NCI-H1436 treated with DMSO at 0.1 percent for 48 hours (cell line): ENCODE results near the gene NXNL2.

Experiments
- DNase-seq: peaks from one replicate; lab custom pipeline; 2025; lab: John Stamatoyannopoulos, UW

NXNL2 gene

DNA sequence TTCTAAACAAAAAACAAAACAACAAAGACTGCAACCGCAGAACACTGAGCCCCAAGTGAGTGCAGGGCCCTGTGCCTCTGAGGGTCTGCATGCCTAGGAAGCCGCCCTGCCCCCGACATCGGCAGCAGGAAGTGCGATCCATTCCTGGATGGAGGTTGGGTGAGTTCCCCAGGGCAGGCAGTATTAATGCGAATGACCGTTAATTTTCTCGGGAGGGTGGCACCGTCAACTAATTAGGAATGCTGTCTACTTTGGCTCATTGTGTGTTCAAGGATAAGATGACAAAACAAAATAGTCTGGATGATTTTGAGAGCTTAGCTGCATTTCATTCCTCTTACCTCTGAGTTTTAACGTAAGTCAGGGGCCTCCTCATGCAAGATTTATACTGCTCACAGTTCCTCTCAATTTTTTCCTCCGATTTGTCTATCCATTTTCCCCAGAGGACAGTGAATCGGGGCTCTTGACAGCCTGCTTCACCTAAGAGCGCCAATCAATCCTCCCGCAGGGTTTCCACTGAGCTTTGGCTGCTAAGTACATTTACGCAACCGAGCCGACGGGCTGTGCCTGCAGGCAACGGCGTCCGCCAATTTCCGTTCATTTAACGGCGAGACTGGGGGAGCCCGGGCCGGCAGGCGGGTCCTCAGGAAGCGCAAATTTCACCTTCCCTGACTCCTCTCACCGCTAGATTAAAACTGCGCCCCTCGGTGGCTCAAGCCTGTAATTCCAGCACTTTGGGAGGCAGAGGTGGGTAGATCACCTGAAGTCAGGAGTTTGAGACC, 2.9 kb upstream of the NXNL2 start:
- peak; percentile 18 for DNase-seq

DNA sequence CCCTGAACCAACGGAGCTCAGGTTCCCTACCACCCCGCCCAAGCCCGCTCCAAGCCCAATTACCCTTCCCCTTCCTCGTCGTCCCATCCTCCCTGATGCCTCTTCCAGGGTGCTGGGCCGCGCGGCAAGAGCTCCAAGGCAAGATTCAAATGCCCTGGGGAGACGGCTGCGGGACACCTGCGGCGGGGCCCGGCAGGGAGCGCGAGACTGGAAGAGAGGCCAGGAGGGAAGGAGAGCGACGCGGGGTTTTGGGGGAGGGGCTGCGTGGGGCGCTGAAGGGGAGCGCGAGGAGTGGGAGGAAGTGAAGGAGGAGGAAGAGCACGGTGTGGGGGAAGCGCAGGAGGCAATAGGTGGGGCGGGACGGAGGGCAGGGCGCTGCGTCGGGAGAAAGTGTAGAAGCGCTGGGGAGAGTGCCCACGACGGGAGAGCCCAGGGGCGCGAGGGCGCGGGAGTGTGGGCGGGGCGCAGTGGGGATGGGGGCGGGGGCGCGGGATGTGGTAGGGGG, 975 bp upstream of the NXNL2 start:
- DNase-seq = no peak

DNA sequence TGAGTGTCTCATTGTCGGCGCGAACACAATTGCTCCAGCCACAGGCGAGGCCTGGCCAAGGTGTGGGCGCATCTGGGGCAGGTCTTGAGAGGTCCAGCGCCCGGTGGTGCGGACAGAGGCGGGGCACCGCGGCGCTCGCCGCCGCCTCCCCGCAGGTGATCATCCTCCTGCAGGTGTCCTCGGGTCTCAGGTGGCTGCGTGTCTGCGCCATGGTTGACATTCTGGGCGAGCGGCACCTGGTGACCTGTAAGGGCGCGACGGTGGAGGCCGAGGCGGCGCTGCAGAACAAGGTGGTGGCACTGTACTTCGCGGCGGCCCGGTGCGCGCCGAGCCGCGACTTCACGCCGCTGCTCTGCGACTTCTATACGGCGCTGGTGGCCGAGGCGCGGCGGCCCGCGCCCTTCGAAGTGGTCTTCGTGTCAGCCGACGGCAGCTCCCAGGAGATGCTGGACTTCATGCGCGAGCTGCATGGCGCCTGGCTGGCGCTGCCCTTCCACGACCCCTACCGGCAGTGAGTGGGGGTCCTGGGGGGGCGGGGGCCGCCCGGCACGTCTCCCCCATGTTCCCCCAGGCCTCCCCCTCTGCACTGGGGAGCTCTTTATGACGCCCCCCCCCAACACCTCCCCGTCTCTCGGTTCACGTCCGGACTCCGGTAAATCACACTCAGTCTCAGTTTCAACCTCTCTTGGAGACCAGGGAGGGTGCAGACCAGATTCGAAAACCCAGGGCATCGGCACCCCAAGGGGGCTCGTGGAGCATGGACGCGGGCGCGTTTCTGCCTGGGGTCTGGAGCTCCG, 446 bp downstream of the NXNL2 start:
- no peak for DNase-seq

DNA sequence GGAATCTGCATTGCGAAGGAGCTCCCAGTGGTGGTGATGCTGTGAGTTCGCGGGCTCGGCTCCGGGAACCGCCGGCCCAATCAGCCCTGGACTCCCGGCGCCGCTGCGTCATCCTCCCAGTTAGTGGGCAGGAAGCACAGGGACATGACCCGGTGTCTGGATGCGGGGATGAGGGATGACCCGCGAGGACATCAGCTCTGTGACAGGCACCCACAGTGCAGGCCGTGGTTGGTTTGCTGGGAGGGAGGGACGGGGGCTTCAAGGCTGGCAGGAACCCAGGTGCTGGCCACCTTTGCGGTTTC, 996 bp downstream of the NXNL2 start:
- no peak for DNase-seq

DNA sequence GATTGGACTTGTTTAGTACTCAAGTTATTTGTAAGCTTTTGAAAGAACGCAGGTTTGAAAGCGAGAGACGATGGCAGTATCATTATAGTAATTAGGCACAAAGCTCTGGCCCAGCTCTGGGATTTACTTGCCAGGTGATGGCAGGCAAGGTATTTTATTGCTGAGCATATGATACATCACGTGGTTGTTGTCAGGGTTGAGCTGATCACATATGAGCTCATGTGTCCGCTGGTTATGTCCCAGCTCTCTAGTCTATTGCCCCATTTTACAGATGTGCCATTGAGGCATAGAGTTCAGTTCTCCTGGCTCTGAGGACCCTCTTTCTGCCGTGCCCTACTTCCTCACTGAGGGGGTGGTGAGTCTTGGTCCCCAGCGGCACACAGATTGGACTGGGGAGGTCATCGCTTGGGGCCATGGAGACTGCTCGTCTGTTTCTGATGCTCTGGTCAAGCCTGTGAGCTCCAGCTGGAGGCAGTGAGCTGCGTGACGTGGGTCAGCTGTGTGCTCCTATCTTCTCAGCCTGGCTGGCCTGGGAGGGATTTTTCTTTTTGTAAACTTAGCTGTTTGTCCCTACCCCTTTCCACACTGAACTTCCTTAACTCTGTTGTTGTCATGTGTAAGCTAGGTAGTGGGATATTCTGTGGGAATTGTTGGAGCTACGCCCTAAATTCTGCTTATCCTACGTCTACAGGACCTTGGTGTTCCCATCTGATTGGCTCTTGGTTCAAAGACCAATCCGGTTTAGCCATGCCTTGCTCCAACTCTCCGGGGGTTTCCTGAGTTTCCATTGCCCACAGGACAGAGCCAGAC, 2.2 kb downstream of the NXNL2 start:
- peak; percentile 7 for DNase-seq

DNA sequence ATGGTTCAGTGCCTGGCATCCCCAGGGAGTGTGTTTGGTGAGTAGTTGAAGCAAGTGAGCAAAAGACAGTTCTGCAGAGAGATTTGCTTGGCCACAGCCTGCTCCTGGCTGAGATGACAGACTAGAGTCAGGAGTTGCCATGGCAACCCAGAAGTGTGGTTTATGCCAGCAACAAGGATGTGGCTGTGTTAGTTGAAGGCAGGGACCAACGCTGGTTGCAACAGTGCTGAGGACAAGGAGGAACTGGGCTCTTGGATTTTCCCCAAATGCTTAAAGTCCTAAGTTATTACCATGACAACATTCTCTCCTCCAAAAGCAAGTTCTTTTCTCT, 2.7 kb downstream of the NXNL2 start:
- DNase-seq = no peak

DNA sequence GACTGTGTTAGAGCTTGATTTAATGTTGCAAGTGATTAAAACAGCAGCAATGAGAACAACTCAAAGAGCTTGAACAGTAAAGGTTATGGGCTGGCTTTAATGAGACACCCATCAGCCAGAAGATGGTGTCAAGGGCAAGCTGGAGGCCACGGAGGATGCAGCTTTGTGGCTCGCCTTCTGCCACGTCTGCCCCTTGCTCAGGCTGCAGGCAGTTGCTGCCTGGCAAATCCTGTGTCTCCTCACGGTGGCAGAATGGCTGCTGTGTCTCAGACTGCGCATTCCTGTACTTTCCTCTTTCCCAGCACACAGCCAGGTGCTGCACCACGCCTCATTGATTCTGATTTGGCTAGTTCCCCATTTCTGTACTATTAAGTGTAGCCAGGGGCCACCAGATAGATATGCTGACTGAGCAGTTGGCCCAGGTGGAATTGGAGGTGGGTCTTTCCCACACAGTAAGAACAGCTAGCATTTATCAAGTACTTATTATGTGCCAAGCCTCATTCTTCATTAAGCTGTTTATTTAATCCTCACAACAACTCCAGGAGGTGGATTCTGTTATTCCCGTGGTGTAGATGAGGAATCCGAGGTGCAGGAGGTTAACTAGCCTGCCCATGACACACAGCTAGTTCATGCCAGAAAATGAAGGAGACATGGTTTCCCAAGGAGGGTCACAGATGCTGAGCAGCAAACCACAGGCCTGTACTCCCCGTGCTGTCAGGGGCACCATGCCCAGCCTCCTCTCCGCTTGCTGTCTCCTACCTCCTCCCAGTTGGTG, 3.5 kb downstream of the NXNL2 start:
- no peak for DNase-seq

DNA sequence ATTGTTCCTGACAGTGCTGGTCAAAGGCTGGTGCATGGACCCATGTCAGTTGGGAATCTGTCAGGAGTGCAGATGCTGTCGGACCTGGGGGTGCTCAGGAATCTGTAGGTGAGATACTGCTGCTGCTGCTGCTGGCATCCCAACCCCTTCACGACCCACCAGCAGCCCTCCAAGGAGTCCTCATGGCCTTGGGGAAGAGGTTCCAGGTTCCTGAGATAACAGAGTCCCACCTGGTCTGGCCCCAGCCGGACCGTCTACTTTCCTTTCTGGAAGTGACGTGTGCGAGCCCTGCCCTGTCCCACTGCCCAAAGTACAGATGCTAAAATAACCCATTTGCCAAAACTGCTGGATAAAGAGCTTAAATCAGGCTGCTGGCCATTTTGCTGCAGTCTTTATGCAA, 4.3 kb downstream of the NXNL2 start:
- DNase-seq = no peak

DNA sequence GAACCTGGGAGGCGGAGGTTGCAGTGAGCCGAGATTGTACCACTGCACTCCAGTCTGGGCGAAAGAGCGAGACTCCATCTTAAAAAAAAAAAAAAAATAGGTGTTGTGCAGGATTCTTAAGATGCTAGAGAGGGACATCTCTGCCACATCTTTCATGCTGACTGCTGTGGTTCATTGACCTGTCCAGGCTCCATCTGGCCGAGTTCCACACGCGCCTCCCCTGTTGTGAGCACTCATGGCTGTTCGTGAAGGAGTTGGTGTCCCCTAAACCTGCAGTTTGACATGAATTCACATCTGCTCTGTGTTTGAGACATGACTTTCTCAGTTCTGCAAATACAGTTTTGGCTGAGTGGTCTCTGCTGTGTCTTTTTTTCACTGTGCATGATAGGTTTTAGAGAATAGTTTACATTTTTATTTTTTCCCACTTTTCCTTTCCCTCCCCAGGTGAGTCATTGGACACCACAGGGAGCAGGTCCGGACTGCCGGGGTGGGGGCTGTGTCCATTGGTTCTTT, 5.3 kb downstream of the NXNL2 start:
- no peak for DNase-seq

DNA sequence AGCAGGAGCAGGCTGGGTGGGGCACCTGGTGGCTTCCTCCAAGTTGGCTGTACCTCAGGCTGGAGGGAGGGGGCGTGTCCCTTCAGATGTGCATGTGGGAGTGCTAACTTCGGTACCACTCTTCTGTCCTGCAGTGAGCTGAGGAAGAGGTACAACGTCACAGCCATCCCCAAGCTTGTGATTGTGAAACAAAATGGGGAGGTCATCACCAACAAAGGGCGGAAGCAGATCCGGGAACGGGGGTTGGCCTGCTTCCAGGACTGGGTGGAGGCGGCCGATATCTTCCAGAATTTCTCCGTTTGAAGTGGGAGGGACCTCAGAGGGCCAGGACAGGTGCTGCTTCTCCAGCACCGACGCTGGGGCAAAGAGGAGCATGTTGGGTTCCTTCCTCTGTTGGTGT, 9.3 kb downstream of the NXNL2 start:
- no peak for DNase-seq

DNA sequence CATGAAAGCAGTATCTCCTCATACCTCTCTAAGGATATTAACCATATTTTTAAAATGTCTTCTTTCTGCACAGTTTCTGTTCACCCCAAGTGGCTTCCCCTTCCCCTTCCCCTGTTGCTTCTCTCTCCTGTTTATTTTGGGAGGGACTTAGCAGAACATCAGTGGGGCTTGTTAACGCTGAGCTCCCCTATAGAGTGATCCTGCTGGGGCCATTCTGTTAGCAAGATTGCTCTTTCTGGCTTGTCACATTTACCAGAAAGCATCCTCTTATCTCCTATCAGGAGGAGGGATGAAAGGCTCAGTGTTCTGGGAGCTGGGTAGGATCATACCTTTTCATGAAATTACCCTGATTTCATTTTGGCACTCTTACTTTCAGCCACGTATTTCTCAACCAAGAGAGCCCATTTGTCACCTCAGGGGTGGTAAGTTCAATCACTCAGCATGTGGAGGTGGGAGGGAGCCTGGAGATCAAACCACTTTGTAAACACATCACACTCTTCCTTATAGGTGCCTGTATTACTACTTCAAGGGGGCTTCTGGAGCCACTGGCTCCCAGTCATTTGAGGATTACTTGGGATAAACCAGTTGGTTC, 16.7 kb downstream of the NXNL2 start:
- no peak for DNase-seq

DNA sequence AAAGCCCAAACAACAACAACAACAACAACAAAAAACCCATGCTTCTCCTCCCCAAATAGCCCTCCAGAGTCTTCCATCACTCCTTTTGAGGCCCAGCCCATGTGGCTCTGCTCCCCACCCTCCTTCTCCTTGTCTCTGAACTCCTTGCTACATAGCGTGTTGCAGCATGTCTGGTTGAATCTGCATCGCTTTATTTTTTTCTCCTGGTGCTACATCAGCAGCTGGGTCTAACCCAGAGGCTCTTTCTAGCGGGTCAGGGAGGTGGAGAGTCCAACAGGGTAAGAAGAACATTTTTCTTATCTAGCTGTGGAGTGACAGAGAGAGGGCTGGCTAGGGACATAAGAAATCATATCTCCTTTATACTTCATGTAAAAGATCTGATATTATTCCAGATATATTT, 18.4 kb downstream of the NXNL2 start:
- no peak for DNase-seq

DNA sequence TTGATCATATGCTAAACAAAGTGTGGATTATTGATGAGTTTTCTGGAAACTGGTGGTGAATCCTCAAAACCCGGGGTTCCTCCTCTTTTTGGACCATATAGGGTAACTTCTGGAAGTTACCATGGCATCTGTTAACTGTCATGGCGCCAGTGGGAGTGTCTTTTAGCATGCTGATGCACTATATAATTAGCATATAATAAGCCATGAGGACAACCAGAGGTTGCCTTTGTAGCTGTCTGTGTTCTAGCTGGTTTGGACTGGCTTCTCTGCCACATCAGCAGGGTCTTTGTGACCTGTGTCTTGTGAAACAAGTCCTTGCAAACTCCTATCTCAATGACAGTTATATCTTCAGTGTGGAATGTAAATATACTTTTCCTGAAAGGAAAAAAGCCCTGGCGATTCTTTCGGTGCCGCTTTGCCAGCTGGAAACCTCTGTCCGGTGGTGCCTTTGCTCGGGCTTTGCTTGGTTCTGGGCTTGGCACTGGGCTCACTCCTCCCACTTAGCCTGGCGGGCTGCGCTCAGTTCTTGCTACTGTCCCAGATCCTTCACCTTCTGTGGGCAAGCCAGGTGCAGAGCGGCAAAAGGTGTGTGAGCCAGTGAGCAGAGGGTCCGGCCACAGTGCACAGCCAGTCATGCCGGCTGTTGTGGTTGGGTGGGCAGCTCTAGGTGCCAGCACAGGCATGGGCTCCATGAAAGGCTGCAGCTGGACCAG, 20.4 kb downstream of the NXNL2 start:
- DNase-seq = no peak

DNA sequence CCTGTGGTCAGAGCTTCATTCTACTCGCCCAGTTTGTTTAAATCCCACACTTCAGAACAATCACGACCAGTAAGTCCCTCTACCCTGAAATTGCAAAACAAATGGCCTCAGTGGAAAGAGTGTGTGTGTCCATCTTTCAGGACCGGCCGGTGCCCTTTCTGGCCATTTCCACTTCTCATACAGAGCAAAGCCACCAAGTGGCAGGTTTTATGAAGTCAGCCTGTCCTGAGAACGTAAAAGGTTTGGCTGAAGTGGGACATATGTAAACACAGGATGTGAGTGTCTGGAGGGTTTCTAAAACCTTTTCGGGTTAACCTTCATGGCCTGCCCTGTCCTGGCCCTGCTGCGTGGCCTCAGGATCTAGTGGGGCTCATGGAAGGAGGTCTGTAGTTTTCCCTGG, 24.7 kb downstream of the NXNL2 start:
- DNase-seq = no peak

DNA sequence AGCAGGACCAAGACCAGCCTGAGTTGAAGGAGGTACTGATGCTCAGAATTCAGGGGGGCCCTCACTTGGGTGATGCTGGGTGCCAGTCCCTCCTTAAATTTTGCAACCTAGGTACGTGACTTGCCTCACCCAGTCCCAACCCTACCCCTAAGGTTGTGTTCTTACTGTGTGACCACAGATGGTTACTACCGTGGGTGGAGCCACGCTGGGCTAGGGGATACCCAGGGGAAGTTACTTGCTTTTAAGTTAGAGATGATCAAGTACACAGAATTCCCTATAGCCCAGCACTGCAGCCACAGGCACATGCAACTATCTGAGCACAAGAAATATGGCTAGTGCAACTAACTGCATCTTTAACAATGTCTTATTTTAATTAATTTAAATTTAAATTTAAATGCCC, 32.9 kb downstream of the NXNL2 start:
- DNase-seq = no peak

DNA sequence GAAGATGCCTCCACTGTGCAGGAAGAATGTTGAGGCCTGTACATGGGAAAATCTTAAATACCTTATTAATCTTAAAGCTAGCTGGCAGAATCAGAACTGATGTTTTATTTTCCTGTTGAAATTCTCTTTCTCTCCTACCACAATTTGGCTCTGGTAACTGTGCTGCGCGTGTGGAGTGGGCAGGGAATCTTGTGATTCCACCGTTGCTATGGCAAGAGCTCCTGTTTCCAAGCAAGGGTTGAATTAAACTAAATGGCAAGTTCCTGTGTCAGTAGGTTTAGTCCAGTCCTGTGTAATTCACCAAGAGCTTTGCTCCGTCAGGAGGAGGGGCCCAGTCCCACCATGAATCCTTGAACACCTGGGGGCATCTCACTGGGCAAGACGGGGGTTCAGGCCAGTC, 36.4 kb downstream of the NXNL2 start:
- DNase-seq = no peak

DNA sequence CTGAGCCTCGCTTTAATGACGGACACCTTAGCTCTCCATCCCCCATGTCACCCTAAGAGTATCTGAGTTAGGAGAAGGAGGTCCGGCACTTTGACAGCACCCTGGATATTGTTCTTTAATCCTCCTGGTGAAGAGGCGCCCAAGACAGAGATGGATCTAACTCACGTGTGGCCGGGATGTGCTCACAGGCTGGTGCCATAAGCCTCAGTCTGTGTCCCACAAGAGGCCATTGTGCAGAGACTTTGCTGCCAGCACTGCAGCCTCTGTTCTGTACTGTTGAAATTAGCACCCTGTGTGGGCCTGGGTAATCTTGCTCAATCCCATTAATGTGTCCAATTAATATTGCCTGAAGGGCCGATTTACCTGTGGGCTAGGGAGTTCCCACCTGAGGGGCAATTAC, 37.7 kb downstream of the NXNL2 start:
- no peak for DNase-seq

DNA sequence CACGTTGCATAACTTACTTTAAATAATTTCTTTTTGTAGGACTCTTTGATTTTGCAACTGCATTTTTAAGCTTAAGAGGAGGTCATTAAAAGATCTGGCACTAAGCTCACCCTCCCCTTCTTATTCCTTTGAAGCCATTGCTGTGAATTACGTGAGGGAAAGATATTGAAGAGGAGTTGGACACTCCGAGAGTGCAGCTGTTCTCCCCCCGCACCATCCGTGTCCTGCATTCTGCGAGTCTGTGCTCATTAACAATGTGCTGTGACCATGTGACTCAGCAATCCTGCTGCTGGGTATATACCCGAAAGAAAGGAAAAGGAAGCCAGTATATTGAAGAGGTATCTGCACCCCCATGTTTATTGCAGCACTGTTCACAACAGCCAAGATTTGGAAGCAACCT, 40.0 kb downstream of the NXNL2 start:
- DNase-seq = no peak

DNA sequence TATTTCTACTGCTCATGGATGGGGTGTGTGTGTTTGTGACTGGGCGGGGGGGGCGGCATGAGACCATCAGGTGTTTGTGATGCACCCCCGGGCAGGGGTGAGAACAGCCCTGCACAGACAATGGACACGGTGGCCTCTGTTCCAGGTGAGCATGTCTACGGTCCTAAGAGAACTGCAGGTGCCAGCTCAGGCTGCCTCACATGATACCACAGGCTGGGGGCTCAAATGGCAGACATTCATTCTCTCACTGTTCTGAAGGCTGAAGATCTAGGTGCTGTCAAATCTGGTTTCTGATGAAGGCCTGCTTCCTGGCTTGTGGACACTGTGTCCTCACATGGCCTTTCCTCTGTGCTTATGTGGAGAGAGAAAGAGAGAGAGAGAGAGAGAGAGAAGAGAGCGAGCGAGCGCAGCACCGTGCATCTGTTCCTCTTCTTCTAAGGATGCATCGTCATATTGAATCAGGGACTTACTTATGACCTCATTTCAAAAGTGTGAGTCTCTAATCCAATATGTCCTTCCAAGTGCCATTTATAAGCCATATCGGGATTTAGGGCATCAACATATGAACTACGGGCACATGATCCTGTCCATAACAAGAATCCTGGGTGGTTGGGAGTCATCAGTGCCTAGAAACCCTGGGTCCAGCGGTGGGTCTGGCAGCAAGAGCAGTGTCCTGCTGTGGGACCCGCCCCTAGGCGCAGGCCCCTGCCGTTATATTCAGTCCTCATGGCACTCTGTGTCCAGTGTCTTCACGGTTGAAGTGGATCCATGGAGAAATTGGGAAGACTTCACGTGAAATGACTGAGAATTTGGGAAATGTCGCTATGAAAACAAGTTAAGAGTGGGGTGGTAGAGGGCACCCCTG, 42.5 kb downstream of the NXNL2 start:
- no peak for DNase-seq
